Suprapubic skin (tissue), 4 donors: ENCODE measurements around the gene ADAMTS15. TPM values are rescaled to one million over a fixed set of nuclear protein-coding genes. Genes with fewer than 3 reads are reported as not detected.
A peak's percentile ranks its signal among the peaks of the same experiment; 100 is the strongest.

ENCODE experiments used
- DNase-seq, 2 donors: peaks; one replicate each; pipeline ENCODE4 v3.0.0-alpha.2; 2019; ENCODE audit warnings: low spot score in 2 of 2
- H3K27ac ChIP-seq: fragments of 200-600 bp; sonication (generic); one replicate; pipeline ENCODE4 v1.5.1; 2019
- H3K27me3 ChIP-seq: fragments of 200-600 bp; sonication (generic); one replicate; pipeline ENCODE4 v1.5.1; 2019
- H3K36me3 ChIP-seq: fragments of 200-600 bp; sonication (generic); one replicate; pipeline ENCODE4 v1.5.1; 2019
- H3K4me1 ChIP-seq: fragments of 200-600 bp; sonication (generic); one replicate; pipeline ENCODE4 v1.5.1; 2019
- H3K4me3 ChIP-seq: fragments of 200-600 bp; sonication (generic); one replicate; pipeline ENCODE4 v1.5.1; 2019; ENCODE audit warnings: mild to moderate bottlenecking
- H3K9me3 ChIP-seq: fragments of 200-600 bp; sonication (generic); one replicate; pipeline ENCODE4 v1.5.1; 2019
- CTCF ChIP-seq, 2 donors: fragments of 200-600 bp in 1 of 2; fragments of 450-650 bp in 1 of 2; sonication (generic) in 1 of 2; IDR thresholded peaks; one replicate each; pipeline ENCODE4 v1.5.1; 2016 to 2019; ENCODE audit warnings: antibody characterized with exemption in 2 of 2, mild to moderate bottlenecking in 1 of 2, moderate library complexity in 1 of 2
- EP300 ChIP-seq: sonication (generic); formaldehyde crosslinking; IDR thresholded peaks from one replicate; pipeline ENCODE4 v1.6.1; 2017; ENCODE audit warnings: antibody characterized with exemption
- POLR2A ChIP-seq, 2 donors: fragments of 450-650 bp; IDR thresholded peaks; one replicate each; pipeline ENCODE4 v1.6.1; 2017; ENCODE audit warnings: antibody characterized with exemption in 2 of 2, mild to moderate bottlenecking in 2 of 2, moderate library complexity in 2 of 2
- POLR2AphosphoS5 ChIP-seq, 3 donors: sonication (generic); formaldehyde crosslinking; IDR thresholded peaks; one replicate each; pipeline ENCODE4 v1.6.1; 2017; ENCODE audit warnings: antibody characterized with exemption in 3 of 3
- WGBS: methylation state at CpG from one replicate; pipeline ENCODE4 v1.1.5; 2018; 5-methylcytosine and 5-hydroxymethylcytosine counted together
- total RNA-seq, 4 donors: library from RNA; depleted of rRNA; stranded (reverse); fragments of >200 nt; gene quantifications; one replicate each; pipeline ENCODE4 v1.1.0, GENCODE V29; 2016

The ADAMTS15 gene
- total RNA-seq, 4 donors from 2014 or later: 3.8 to 7.2 (median 5.7) TPM

- H3K4me1 ChIP-seq: peaks cover 29% of the 10 kb centered on the region
- H3K27me3 ChIP-seq: no peaks in the 10 kb centered on the region
- no peaks in the 10 kb centered on the region for H3K9me3 ChIP-seq
- no peaks in the 10 kb centered on the region for H3K36me3 ChIP-seq
- H3K27ac ChIP-seq: peak overlapping the region; percentile 39
- 84% methylated on average over 11 of the region's 11 CpGs for WGBS
- DNase-seq: no peak
- TF ChIP-seq POLR2AphosphoS5 (IDR thresholded peaks at IDR 0.05): no peak
- no peak for TF ChIP-seq CTCF (IDR thresholded peaks at IDR 0.05)
- no peak for TF ChIP-seq POLR2A (IDR thresholded peaks at IDR 0.05)
- TF ChIP-seq EP300: no peak
- H3K4me3 ChIP-seq: no peak overlapping the region
Measured at GRCh38 chr11:130519128-130519932, 70.9 kb downstream of the ADAMTS15 start.

GRCh38 chr11:130520271-130520671, 71.8 kb downstream of the ADAMTS15 start:
- peak overlapping the region; percentile 39 for H3K27ac ChIP-seq
- no peaks in the 10 kb centered on the region for H3K9me3 ChIP-seq
- no peaks in the 10 kb centered on the region for H3K27me3 ChIP-seq
- DNase-seq: peak in 1 of 2 donors; percentile 81
- TF ChIP-seq CTCF (IDR thresholded peaks at IDR 0.05): no peak
- no peak for TF ChIP-seq POLR2A (IDR thresholded peaks at IDR 0.05)
- peak in 1 of 3 donors; percentile 22 for TF ChIP-seq POLR2AphosphoS5 (IDR thresholded peaks at IDR 0.05)
- 63% methylated on average over 7 of the region's 7 CpGs for WGBS
- H3K4me1 ChIP-seq: peaks cover 29% of the 10 kb centered on the region
- no peak overlapping the region for H3K4me3 ChIP-seq
- H3K36me3 ChIP-seq: no peaks in the 10 kb centered on the region

- WGBS: 63% methylated on average over 3 of the region's 9 CpGs
- no peak for TF ChIP-seq EP300
- H3K36me3 ChIP-seq: no peaks in the 10 kb centered on the region
Measured at GRCh38 chr11:130522284-130522961, 74.0 kb downstream of the ADAMTS15 start.

GRCh38 chr11:130523166-130523565, 74.7 kb downstream of the ADAMTS15 start:
- H3K36me3 ChIP-seq: no peaks in the 10 kb centered on the region
- TF ChIP-seq CTCF (IDR thresholded peaks at IDR 0.05) (no peak), POLR2A (IDR thresholded peaks at IDR 0.05) (no peak), POLR2AphosphoS5 (IDR thresholded peaks at IDR 0.05) (no peak), EP300 (no peak)
- 85% methylated on average over 2 of the region's 2 CpGs for WGBS

More at GRCh38 chr11:130522284-130522961, 74.0 kb downstream of the ADAMTS15 start:
- DNase-seq: peak; percentile 94
- Histone ChIP-seq H3K4me1 (peaks cover 29% of the 10 kb centered on the region), H3K27ac (peak overlapping the region; percentile 87), H3K27me3 (no peaks in the 10 kb centered on the region), H3K4me3 (no peak overlapping the region), H3K9me3 (no peaks in the 10 kb centered on the region)

GRCh38 chr11:130523609-130524008, 75.2 kb downstream of the ADAMTS15 start:
- Histone ChIP-seq H3K4me3 (no peak overlapping the region), H3K27me3 (no peaks in the 10 kb centered on the region), H3K4me1 (peaks cover 32% of the 10 kb centered on the region), H3K36me3 (no peaks in the 10 kb centered on the region), H3K27ac (peak overlapping the region; percentile 87), H3K9me3 (no peaks in the 10 kb centered on the region)
- 48% methylated on average over 10 of the region's 10 CpGs for WGBS
- no peak for DNase-seq
- TF ChIP-seq POLR2A (IDR thresholded peaks at IDR 0.05): no peak
- TF ChIP-seq CTCF (IDR thresholded peaks at IDR 0.05): no peak
- TF ChIP-seq EP300: no peak
- no peak for TF ChIP-seq POLR2AphosphoS5 (IDR thresholded peaks at IDR 0.05)

More at GRCh38 chr11:130523166-130523565, 74.7 kb downstream of the ADAMTS15 start:
- DNase-seq: no peak
- Histone ChIP-seq H3K4me3 (no peak overlapping the region), H3K9me3 (no peaks in the 10 kb centered on the region), H3K27me3 (no peaks in the 10 kb centered on the region), H3K27ac (peak overlapping the region; percentile 87), H3K4me1 (peaks cover 32% of the 10 kb centered on the region)
